Mesothelial cell of epicardium (in vitro differentiated cells): Measurements from ENCODE around the gene KCNA1. TPM values are rescaled to one million over a fixed set of nuclear protein-coding genes. Genes with fewer than 3 reads are reported as not detected.

ENCODE experiments used
- DNase-seq, 2 experiments: peaks; one replicate each; pipeline ENCODE4 v3.0.0; 2021; ENCODE audit warnings: low spot score in 2 of 2; ENCODE audit not compliant: unreplicated experiment in 2 of 2
- H3K27ac Mint-ChIP-seq: 2 replicates; pipeline ENCODE4 v1.8.0; 2021; ENCODE audit warnings: mixed read lengths
- H3K27me3 Mint-ChIP-seq: 2 replicates; pipeline ENCODE4 v1.8.0; 2021; ENCODE audit warnings: low read depth, mixed read lengths
- H3K36me3 Mint-ChIP-seq: 2 replicates; pipeline ENCODE4 v1.8.0; 2021; ENCODE audit warnings: mixed read lengths
- H3K4me1 Mint-ChIP-seq: 2 replicates; pipeline ENCODE4 v1.8.0; 2021; ENCODE audit warnings: mixed read lengths
- H3K4me3 Mint-ChIP-seq: 2 replicates; pipeline ENCODE4 v1.8.0; 2021; ENCODE audit warnings: mild to moderate bottlenecking, moderate library complexity, mixed read lengths
- H3K9me3 Mint-ChIP-seq: 2 replicates; pipeline ENCODE4 v1.8.0; 2021; ENCODE audit warnings: mixed read lengths
- CTCF ChIP-seq: fragments of 200-600 bp; sonication (generic); IDR thresholded peaks from one replicate; pipeline ENCODE4 v1.5.0; 2021; ENCODE audit warnings: antibody characterized with exemption; ENCODE audit not compliant: unreplicated experiment
- total RNA-seq: library from RNA; stranded (reverse); gene quantifications from 3 replicates; pipeline ENCODE4 v1.2.1, GENCODE V29; 2021

Gene KCNA1
- total RNA-seq, 1 donor from 2014 or later = not detected

DNA sequence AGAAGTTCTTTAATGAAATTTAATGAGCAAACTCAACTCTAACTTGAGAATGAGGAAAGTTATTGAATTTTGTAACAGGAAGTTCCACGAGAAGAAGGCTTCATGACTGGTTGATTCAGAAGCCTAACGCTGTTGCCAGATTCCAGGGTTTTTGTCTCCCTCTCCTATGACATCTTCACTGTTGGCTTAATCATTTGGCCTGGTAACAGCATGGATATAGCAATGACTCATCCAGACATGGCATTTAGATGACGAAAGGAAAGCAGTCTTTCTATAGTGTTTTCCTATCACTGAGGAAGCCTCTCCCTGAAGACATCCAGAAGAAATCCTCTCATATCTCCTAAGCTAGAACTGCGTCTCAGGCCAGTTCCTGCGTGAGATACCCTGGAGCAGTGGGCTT, 9.4 kb upstream of the KCNA1 start:
- no peak for DNase-seq
- H3K36me3 Mint-ChIP-seq = no peaks in the 10 kb centered on the region
- no peaks in the 10 kb centered on the region for H3K4me1 Mint-ChIP-seq
- TF ChIP-seq CTCF = no peak
- H3K27ac Mint-ChIP-seq = no peak overlapping the region
- H3K4me3 Mint-ChIP-seq = no peak overlapping the region
- no peaks in the 10 kb centered on the region for H3K9me3 Mint-ChIP-seq
- peaks cover 59% of the 10 kb centered on the region for H3K27me3 Mint-ChIP-seq

DNA sequence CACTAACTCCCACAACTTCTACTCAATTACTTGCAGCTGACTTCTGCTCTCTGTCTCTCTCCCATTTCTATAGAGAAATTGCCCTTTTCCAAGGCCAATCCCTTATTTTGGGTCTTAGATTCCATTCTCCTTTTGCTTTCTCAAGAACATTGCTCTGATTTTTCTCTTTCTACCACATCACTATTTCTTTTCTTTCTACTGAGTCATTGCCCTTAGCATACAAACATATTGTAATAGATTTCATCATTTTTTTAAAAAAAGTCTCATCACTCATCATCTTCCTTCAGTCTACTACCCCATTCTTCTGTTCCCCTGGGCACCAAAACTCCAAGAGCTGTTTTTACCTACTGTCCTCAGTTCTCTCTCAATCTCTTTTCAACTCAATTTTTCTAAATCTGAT, 4.4 kb upstream of the KCNA1 start:
- Mint-ChIP-seq H3K4me3 (no peak overlapping the region), H3K27ac (no peak overlapping the region), H3K4me1 (peaks cover 14% of the 10 kb centered on the region)

GRCh38 chr12:4908684-4909409, 858 bp upstream of the KCNA1 start:
- TF ChIP-seq CTCF = no peak
- H3K27ac Mint-ChIP-seq = no peak overlapping the region
- peaks cover 17% of the 10 kb centered on the region for H3K4me1 Mint-ChIP-seq
- peaks cover 7% of the 10 kb centered on the region for H3K36me3 Mint-ChIP-seq
- peak overlapping the region; percentile 40 for H3K4me3 Mint-ChIP-seq
- H3K27me3 Mint-ChIP-seq = peaks cover 38% of the 10 kb centered on the region
- peaks cover 5% of the 10 kb centered on the region for H3K9me3 Mint-ChIP-seq
- DNase-seq = peak in 1 of 2 experiments; percentile 39

More for the DNA sequence above, 4.4 kb upstream of the KCNA1 start:
- no peak for TF ChIP-seq CTCF
- DNase-seq = no peak
- no peaks in the 10 kb centered on the region for H3K36me3 Mint-ChIP-seq
- H3K9me3 Mint-ChIP-seq = no peaks in the 10 kb centered on the region
- peaks cover 27% of the 10 kb centered on the region for H3K27me3 Mint-ChIP-seq

- Mint-ChIP-seq H3K36me3 (peaks cover 7% of the 10 kb centered on the region), H3K4me1 (peaks cover 17% of the 10 kb centered on the region)
- peak in 1 of 2 experiments; percentile 42 for DNase-seq
Observed at GRCh38 chr12:4909410-4909733, 333 bp upstream of the KCNA1 start.

DNA sequence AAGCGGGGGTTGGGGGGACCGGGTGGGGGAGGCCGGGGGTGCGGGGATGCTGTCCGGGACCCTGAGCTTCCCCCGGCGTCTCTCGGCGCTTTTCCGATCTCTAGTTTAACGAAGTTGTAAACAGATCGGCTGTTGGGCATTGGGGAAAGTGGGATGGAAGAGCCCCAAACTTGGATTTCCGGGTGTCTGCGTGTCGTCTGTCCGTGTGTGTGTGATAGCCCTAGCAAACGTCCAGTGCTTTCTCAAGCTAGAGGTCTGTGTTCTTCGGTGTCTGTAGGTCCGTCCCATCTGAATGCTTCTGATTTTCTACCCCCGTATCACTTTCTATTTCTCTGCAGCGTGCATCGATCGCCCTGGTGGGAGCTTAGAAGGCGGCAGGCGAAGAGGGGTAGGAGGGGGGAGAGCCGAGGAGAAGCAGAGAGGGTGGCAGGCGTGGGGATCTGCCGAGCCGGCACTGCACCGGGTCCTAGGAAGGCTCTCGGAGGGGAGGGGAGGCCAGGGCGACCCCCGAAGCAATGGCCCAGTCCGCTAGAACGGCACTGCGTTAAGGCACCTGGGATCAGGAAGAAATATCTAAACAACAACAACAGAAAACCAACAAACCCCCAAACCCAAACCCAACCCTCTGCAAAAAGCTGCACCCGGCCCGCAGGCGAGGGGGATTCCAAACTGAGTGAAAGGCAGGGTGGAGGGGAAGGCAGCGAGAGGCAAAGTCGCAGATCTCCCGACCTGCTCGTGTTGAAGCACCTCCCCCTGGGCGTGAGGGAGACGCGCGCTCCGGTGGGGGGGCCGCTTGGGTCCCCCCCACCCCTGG, 1.0 kb downstream of the KCNA1 start:
- no peak for DNase-seq
- Mint-ChIP-seq H3K27me3 (peaks cover 56% of the 10 kb centered on the region), H3K36me3 (peaks cover 7% of the 10 kb centered on the region), H3K27ac (no peak overlapping the region), H3K4me1 (peaks cover 17% of the 10 kb centered on the region), H3K4me3 (peak overlapping the region; percentile 61), H3K9me3 (peaks cover 5% of the 10 kb centered on the region)
- TF ChIP-seq CTCF = no peak

More at GRCh38 chr12:4909410-4909733, 333 bp upstream of the KCNA1 start:
- no peak overlapping the region for H3K27ac Mint-ChIP-seq
- H3K9me3 Mint-ChIP-seq = peaks cover 5% of the 10 kb centered on the region
- H3K4me3 Mint-ChIP-seq = peak overlapping the region; percentile 40
- no peak for TF ChIP-seq CTCF
- H3K27me3 Mint-ChIP-seq = peaks cover 43% of the 10 kb centered on the region
